GM18870 (cell line): ENCODE data around the gene FGF22.
"Not testable (repeated sequence)": the region's sequence is repeated elsewhere in the genome, so short reads cannot be mapped to it uniquely, and the experiment has no call there.

Experiments used
- ATAC-seq: cut with Tn5 transposase; IDR thresholded peaks from one replicate; pipeline ENCODE4 v1.9.1; 2021; ENCODE audit warnings: moderate library complexity; ENCODE audit not compliant: unreplicated experiment

The FGF22 gene

DNA sequence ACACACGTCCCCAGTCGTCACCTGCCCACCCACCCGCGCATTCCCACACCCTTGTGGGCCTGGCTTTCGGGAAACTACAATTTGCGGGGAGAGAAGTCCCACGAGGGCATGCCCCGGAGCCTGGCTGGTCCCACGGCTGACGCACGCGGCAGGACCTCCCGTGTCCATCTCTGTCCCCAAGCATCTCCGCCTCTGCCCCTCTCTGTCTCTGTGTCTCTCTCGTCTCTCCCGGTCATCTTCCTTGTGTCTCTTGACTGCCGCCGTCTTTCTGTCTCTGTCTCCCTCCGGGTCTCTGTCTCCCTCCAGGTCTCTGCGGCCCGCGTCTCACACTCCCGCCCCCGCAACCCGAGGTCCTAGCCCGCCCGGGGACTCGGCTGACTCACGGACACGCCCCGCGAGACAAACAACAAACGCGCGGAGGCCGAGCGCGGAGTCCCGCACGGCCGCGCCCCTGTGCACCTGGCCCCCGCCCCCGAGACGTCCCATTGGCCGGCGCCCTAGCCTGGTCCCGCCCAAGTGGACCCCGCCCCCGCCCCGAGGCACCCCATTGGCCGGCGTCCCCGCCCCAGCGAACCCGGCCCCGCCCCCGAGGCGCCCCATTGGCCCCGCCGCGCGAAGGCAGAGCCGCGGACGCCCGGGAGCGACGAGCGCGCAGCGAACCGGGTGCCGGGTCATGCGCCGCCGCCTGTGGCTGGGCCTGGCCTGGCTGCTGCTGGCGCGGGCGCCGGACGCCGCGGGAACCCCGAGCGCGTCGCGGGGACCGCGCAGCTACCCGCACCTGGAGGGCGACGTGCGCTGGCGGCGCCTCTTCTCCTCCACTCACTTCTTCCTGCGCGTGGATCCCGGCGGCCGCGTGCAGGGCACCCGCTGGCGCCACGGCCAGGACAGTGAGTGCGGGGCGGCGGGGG lies at the start of gene FGF22:
FGF22 (plus strand) TSS at position 627 of the 908 bp plus-strand sequence; CDS start at position 674, 47 bp downstream.
- no peak for ATAC-seq

DNA sequence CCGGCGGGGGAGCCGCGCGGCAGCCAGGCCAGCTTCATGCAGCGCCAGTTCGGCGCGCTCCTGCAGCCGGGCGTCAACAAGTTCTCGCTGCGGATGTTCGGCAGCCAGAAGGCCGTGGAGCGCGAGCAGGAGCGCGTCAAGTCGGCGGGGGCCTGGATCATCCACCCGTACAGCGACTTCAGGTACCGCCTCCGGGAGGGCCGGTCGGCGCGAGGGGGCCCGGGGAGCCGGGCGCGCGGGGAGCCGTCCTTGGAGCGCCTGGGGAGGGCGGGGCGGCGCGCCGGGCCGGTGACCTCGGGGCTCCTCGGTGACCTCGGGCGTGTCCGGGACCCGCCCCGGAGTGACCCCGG lies 49.3 kb upstream of the FGF22 start:
- no peak for ATAC-seq

DNA sequence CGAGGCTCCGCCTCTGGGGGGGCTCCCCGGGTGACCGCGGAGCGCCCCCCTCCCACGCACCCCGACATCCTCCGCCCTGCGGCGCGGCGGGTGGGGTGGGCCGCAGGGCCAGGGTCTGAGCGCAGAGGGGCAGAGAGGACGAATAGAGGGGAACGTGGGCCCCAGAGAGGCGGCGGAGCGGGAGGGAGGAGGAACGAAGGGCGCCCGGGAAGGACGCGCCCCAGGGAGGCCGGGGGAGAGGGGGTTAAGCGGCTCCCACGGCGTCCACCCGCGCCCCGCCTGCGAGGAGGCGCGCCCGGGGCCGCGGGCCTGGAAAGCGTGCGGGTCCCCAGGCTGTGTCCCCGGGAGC lies 49.0 kb upstream of the FGF22 start:
- no peak for ATAC-seq

DNA sequence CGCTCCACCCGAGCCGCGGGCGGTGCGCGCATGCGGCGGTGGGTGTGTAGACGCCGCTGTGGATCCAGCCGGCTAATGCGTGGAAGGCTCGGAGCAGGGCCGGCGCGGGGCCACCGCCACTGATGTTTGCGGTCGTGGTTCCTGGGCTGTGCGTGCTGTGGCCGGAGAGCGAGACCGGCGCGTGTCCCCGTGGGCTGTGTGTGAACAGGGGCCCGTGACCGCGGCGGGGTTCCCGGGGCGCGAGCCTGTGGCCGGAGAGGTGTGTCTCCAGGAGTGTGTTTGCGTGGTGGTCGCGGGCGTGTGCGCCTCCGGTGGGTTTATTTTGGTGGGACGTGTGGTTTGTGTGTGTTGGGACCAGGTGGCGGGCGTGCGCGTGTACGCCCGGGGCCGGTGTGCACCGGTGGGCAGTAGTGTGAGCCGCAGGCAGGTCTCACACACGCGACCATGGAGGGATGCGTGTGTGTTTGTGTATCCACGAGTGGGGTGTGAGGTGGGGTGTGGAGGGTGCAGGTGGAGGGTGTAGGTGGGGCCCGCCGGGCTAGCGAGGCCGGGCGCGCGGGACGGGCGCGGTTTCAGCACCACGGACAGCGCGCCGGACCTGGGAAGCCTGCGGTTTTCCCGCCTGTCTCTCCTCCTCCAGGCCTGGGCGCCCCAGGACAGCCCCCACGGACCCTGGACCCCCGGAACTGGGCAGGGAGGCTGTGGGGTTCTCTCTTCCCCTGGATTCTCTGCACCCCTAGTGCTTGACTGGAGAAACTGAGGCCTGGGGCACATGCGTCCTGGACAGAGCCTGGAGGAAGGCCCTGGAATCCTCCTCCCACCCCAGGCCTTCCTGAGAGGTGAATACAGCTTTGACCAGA lies 48.4 kb upstream of the FGF22 start:
- ATAC-seq = no peak

DNA sequence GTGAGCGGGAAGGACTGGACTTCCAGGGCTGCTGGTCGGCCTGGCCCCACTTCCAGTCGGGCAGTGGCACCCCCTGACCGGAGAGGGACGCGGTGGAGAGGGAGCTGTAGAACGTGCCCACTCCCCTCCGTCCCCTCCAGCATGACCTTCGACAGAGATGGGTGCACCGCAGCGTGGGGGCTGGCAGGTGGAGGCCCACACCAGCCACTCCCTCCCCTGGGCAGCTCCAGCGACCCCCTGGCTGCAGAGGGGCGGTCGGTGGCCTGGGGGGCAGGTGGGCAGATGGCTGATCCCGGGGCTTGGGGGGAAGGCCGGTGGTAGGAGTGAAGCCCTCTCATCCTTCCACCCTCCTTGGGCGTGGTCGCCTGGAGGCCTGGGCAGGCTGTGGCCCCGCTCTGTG lies 47.6 kb upstream of the FGF22 start:
- no peak for ATAC-seq

DNA sequence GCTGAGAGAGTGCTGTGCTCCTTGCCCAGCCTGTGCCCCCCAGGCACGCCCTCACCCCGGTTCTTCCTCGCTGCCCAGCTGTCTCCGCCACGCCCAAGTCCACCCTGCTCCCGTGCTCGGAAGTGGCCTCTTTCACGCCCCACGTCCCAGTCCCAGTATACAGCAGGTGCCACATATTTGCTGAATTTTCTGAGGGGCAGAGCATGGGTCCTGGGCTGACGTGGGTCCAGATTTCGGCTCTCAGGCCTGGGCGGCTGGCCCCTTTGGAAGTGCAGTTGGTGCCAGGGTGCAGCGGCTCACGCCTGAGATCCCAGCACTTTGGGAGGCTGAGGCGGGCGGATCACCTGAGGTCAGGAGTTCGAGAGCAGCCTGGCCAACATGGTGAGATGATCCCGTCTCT lies 46.6 kb upstream of the FGF22 start:
- no peak for ATAC-seq

DNA sequence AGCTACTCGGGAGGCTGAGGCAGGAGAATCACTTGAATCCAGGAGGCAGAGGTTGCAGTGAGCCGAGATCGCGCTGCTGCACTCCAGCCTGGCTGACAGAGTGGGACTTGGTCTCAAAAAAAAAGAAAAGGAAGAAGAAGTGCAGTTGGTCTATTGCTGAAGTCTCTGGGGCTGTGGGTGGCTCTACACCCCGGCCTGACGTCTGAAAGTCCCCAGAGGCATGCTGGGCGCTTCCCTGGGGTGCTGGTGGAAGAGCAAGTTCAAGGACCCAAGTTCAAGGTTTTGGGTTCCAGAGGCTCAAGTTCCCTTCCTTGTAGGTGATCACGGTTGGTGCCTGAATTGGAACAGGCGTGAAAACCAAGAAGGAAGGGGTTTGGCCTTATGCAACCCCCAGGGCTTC lies 46.2 kb upstream of the FGF22 start:
- ATAC-seq = no peak

DNA sequence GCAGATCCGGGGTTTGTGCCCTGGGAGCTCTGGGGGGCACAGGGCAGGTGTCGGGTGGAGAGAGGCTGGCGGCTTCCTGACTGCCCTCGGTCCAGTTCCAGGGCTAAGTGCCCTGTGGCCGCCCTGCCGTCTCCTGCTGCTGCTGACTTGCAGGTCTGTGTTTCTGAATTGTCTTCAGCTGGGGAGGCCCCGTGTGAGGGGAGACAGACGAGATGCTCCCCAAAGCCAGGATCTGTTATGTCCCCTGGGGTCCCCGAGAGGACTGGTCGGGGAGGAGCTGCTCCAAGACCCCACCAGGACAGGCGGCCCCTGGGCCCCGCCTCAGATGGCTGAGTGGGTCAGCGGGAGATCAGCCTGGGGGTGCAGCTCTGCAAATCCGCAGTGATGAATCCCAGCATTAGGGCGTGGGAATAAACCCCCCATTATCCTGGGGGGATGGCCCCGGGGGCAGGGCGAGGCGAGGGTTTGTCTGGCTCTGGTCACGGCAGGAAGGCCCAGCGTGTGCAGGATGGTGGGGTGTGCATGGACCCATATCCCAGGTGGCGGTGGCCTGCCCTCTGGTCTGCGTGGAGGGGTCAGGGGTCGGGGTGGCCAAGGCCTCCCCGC lies 45.3 kb upstream of the FGF22 start:
- no peak for ATAC-seq

DNA sequence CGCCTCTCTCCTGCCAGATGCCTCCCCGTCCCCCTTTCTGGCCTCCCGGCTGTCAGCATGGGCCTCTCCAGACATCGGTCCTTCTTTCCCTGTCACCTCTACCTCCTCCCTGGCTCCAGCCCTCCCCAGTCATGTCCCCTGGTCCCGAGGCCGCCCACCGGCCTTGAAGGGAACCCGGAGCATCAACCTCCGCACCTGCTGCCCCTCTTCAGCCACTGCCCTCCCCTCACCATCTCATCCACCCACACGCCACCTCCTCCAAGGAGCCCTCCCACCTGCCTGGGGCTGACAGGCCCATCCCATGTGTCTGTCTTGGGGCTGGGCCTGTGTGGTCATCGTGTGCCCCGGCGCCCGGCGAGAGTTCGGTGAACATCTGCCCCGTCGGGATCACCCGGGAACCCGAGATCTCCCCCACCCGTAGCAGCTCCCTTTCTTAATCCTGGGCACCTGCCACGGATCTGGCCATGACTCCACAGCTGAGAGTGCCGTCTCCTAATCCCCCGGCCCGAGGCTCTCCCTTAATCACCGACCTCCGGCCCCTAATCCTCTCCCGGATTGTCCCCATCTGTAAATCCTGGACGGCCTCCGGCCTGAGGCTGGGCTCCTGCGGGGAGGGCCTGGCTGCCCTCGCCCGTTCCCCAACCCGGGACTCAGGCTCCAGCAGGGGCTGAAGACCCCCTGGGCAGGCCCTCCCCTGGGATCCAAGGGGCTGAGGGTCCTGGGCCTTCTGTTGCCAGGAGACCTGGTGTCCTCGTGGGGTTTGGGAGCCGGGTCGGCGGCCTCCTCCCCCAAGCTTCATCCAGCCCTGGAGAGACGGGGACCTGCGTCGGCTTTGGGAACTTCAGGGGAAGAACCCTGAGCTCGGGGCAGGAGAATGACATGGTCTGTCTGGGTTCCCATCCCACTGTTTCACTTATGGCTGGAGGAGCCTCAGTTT lies 44.1 kb upstream of the FGF22 start:
- no peak for ATAC-seq

DNA sequence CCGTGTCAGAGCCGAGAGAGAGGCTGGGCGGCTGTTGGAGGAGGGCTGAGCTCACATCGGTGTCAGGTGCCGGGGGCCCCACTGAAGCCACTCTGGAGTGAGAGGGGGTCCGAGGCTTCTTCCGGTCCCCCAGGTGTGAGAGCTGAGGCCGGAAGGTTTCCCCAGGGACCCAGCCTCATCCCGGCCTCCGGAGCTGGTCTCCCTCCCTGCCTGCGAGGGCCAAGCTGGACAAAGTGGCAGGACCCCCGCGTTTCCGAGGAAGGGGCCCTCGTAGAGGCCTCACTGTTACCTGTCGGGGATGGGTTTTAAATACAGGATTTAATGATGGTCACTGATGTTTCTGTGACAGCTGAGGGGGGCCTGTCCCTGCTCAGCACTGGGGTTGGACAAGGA lies 43.4 kb upstream of the FGF22 start:
- ATAC-seq = no peak

DNA sequence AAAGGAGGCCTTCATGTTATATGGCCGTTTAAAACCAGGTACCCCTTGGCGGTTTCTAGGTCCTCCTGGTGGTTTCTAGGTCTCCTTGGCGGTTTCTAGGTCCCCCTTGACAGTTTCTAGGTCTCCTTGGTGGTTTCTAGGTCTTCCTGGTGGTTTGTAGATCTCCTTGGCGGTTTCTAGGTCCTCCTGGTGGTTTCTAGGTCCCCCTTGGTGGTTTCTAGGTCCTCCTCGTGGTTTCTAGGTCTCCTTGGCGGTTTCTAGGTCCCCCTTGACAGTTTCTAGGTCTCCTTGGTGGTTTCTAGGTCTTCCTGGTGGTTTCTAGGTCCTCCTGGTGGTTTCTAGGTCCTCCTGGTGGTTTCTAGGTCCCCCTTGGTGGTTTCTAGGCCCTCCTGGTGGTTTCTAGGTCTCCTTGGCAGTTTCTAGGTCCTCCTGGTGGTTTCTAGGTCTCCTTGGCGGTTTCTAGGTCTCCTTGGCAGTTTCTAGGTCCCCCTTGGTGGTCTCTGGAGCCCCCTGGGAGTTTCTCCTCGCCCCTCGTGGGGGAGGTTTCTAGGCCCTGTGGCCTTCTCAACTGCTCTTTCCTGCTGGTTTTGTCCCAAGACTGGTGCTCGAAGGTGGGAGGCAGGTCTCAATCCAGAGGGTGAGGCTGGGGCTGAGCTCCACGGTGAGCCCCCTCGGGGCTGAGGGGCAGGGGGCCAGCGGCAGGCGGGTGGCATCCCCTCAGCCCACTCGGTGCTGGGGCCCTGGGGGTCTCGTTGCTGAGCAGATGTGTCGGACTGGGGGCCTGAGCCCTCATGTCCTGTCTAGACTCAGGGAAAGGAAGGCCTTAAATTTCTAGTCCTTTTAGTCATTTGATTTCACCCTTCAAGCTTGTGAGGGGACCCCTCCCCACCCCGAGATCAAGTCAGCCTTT lies 42.0 kb upstream of the FGF22 start:
- ATAC-seq = no peak

DNA sequence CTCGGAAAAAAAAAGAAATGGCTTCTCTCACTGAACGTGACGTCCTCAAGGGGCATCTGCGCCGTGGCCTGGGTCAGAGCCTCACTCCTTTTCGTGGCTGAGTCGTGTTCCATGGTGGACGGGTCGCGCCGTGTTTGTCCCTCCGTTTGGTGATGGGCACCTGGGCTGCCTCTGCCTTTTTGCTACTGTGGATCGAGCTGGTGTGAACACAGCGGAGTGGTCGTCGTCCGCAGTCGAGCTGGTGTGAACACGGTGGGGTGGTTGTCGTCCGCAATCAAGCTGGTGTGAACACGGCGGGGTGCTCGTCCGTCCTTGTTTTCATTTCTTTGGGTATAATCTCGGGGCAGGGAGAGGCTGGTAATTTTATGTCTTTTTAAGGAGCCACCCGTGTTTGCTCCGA lies 38.4 kb upstream of the FGF22 start:
- ATAC-seq = no peak

DNA sequence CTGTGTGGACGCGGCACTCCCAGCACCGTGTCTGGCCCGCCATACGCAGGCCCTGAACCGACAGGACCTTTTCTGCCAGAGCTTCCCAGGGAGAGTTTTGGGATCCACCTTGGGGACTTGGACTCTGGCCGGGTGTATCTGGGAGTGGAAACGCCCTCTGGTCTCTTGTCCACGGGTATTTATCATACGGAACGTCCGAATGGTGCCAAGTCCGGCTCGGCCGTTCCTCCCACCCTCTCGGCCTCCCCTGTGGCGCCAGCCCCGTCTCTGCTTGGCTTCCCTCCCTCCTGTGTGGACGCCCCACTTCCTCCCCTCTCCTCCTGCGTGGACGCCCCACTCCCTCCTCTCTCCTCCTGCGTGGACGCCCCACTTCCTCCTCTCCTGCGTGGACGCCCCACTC lies 37.9 kb upstream of the FGF22 start:
- ATAC-seq = no peak

DNA sequence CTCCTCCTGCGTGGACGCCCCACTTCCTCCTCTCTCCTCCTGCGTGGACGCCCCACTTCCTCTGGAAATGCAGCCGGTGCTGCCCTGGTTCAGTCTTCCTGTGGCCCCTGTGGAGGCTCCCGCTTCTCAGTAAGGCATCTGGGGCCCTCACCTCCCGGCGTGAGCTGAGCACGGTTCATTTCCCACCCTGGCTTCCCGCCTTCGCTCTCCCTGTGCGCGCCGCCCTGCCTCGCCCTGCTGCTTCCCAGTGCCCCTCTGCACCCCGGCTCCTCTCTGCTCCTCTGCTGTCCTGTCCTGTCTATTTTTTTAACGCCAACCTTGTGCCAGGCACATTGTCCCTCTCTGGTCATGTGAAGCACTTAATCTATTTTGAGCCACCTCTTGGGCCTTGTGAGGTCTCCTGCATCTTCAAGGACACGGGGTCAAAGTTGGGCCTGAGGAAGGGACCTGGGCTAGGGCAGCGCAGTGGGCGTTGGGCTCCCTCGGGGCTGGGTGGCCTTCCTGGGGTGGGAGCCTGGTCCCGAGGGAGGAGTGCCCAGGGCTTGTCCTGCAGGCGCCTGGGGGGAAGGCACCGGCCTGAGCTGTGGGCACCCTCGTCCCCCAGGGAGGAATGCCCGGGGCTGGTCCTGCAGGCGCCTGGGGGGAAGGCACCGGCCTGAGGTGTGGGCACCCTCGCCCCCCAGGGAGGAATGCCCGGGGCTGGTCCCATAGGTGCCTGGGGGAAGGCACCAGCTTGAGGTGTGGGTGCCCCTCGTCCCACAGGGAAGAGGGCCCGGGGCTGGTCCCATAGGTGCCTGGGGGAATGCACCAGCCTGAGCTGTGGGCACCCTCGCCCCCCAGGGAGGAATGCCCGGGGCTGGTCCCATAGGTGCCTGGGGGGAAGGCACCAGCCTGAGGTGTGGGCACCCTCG lies 37.0 kb upstream of the FGF22 start:
- ATAC-seq = no peak

DNA sequence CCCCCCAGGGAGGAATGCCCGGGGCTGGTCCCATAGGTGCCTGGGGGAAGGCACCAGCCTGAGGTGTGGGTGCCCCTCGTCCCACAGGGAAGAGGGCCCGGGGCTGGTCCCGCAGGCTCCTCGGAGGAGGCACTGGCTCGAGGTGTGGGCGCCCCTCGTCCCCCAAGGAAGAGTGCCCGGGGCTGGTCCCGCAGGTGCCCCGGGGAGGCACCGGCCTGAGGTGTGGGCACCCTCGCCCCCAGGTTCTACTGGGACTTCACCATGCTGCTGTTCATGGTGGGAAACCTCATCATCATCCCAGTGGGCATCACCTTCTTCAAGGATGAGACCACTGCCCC lies 36.4 kb upstream of the FGF22 start:
- ATAC-seq = not testable (repeated sequence)

DNA sequence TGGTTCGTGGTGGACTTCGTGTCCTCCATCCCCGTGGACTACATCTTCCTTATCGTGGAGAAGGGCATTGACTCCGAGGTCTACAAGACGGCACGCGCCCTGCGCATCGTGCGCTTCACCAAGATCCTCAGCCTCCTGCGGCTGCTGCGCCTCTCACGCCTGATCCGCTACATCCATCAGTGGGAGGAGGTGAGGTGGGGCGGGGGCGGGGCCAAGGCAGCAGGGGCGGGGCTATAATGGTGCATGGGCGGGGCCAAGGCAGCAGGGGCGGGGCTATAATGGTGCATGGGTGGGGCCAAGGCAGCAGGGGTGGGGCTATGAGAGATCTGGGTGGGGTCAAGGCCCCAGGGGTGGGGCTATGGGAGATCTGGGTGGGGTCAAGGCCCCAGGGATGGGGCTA lies 35.9 kb upstream of the FGF22 start:
- not testable (repeated sequence) for ATAC-seq

DNA sequence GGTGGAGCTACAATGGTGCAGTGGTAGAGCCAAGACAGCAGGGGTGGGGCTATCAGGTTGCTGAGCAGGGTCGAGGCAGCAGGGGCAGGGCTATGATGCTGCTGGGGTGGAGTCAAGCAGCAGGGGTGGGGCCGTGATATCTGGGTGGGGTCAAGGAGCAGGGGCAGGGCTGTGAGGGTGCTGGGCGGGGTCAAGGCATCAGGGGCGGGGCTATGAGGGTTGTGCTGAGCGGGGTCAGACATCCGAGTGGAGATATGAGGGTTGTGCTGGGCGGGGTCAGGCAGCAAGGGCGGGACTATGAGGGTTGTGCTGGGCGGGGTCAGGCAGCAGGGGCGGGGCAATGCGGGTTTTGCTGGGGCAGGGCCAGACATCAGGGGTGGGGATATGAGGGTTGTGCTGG lies 35.3 kb upstream of the FGF22 start:
- no peak for ATAC-seq

DNA sequence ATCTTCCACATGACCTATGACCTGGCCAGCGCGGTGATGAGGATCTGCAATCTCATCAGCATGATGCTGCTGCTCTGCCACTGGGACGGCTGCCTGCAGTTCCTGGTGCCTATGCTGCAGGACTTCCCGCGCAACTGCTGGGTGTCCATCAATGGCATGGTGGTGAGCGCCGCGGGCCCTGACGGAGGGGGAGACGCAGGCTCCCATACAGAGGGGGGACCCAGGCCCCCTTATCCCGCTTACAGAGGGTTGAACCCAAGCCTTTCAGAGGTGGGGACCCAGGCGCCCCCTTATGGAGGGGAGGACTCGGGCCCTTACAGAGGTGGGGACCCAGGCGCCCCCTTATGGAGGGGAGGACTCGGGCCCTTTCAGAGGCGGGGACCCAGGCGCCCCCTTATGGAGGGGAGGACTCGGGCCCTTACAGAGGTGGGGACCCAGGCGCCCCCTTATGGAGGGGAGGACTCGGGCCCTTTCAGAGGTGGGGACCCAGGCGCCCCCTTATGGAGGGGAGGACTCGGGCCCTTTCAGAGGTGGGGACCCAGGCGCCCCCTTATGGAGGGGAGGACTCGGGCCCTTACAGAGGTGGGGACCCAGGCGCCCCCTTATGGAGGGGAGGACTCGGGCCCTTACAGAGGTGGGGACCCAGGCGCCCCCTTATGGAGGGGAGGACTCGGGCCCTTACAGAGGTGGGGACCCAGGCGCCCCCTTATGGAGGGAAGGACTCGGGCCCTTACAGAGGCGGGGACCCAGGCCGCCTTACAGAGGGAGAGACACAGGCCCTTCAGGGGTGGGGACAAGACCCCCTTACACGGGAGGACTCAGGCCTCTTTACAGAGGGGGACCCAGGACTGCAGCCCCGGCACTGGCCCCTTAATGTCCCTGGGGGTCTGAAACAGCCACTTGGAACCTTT lies 34.4 kb upstream of the FGF22 start:
- ATAC-seq = not testable (repeated sequence)
